Endothelial cell of umbilical vein (primary cell): ENCODE measurements around the gene PLAC8L1. TPM values are rescaled to one million over a fixed set of nuclear protein-coding genes. Genes with fewer than 3 reads are reported as not detected.

Source experiments
- BruUV-seq: library from RNA; stranded (reverse); fragments of 400-500 nt; replicated peaks from 2 replicates; lab custom pipeline; 2021; lab: Mats Ljungman, UMichigan
- CTCF ChIA-PET: fragments of 300-600, 350-600 bp; sonication (Branson Sonifier 250); formaldehyde crosslinking; loops from one replicate; lab custom pipeline; 2021; ENCODE audit warnings: antibody characterized with exemption, inconsistent platforms; lab: Charles Lee
- POLR2A ChIA-PET: fragments of 300-600, 350-600 bp; sonication (Branson Sonifier 250); formaldehyde crosslinking; loops from one replicate; lab custom pipeline; 2021; ENCODE audit warnings: antibody characterized with exemption, inconsistent platforms; lab: Charles Lee
- DNase-seq: peaks from one replicate; pipeline ENCODE4 v3.0.0-alpha.2; 2011; ENCODE audit warnings: low read depth, low spot score
- FAIRE-seq: peaks from 2 replicates; lab custom pipeline; 2011; peaks lifted over from hg19 to GRCh38; lab: Jason Lieb, UNC
- H2AFZ ChIP-seq: 2 replicates; pipeline ENCODE4 v1.6.0; 2012; ENCODE audit warnings: low read depth, low read length, control low read depth, inconsistent platforms
- H3K27ac ChIP-seq: 2 replicates; pipeline ENCODE4 v1.5.1; 2011; ENCODE audit warnings: low read depth, mild to moderate bottlenecking, control low read depth, low read length, moderate library complexity; ENCODE audit not compliant: insufficient read depth
- H3K27me3 ChIP-seq, 2 experiments: 2 replicates each; pipeline versions ENCODE4 v1.6.0 to v1.6.1; 2011; ENCODE audit warnings: low read length in 2 of 2, mixed read lengths in 1 of 2; ENCODE audit not compliant: control insufficient read depth in 2 of 2, insufficient read depth in 2 of 2
- H3K36me3 ChIP-seq, 2 experiments: 2 replicates in 1 of 2; 3 replicates in 1 of 2; pipeline ENCODE4 v1.5.1; 2011; ENCODE audit warnings: low read length in 2 of 2, mild to moderate bottlenecking in 1 of 2, moderate library complexity in 1 of 2; ENCODE audit not compliant: control insufficient read depth in 2 of 2, insufficient read depth in 2 of 2; ENCODE audit errors: extremely low read depth in 1 of 2
- H3K4me1 ChIP-seq: 3 replicates; pipeline ENCODE4 v1.5.1; 2011; ENCODE audit warnings: mild to moderate bottlenecking, low read length; ENCODE audit not compliant: control insufficient read depth, insufficient read depth; ENCODE audit errors: extremely low read depth
- H3K4me2 ChIP-seq: 2 replicates; pipeline ENCODE4 v1.6.1; 2011; ENCODE audit warnings: low read length, control low read depth, mixed read lengths; ENCODE audit not compliant: insufficient read depth
- H3K4me3 ChIP-seq, 3 experiments: fragments of 200-600 bp in 1 of 3; sonication (generic), shearing (Covaris generic) in 1 of 3; replicated peaks in 1 of 3; 2 replicates each; pipeline ENCODE4 v1.5.1; 2011 to 2016; ENCODE audit warnings: control low read depth in 3 of 3, low read length in 3 of 3, mild to moderate bottlenecking in 2 of 3, inconsistent platforms in 1 of 3, low read depth in 1 of 3, moderate library complexity in 1 of 3; ENCODE audit not compliant: insufficient read depth in 1 of 3
- H3K79me2 ChIP-seq: 2 replicates; pipeline ENCODE4 v1.6.0; 2012; ENCODE audit warnings: low read length, inconsistent platforms; ENCODE audit not compliant: control insufficient read depth, insufficient read depth
- H3K9ac ChIP-seq: replicated peaks from 2 replicates; pipeline ENCODE3; 2011; ENCODE audit warnings: low read length, control low read depth; ENCODE audit not compliant: insufficient read depth; ENCODE audit errors: extremely low read depth
- H3K9me1 ChIP-seq: replicated peaks from 3 replicates; pipeline ENCODE4 v1.6.0; 2011; ENCODE audit warnings: mild to moderate bottlenecking, low read length; ENCODE audit not compliant: control insufficient read depth, insufficient read depth; ENCODE audit errors: extremely low read depth
- H3K9me3 ChIP-seq: replicated peaks from 2 replicates; pipeline ENCODE4 v1.5.1; 2012; ENCODE audit warnings: low read length, inconsistent platforms; ENCODE audit not compliant: control insufficient read depth, insufficient read depth
- H4K20me1 ChIP-seq: replicated peaks from 2 replicates; pipeline ENCODE3; 2011; ENCODE audit warnings: mild to moderate bottlenecking, low read length; ENCODE audit not compliant: control insufficient read depth, insufficient read depth; ENCODE audit errors: extremely low read depth
- CTCF ChIP-seq, 2 donors: IDR thresholded peaks; 1 replicate in 1 of 2; 2 replicates in 1 of 2; pipeline ENCODE4 v1.5.1; 2011; ENCODE audit warnings: low read length in 2 of 2, mild to moderate bottlenecking in 2 of 2, moderate library complexity in 2 of 2, control low read depth in 1 of 2, inconsistent platforms in 1 of 2, low read depth in 1 of 2; ENCODE audit not compliant: insufficient read depth in 1 of 2; ENCODE audit errors: extremely low read depth in 1 of 2
- EZH2 ChIP-seq: IDR thresholded peaks from 2 replicates; pipeline ENCODE4 v1.6.1; 2012; ENCODE audit warnings: borderline replicate concordance, low read depth, mild to moderate bottlenecking, moderate library complexity, low read length, inconsistent platforms; ENCODE audit not compliant: severe bottlenecking
- FOS ChIP-seq: IDR thresholded peaks from 2 replicates; pipeline ENCODE4 v1.6.1; 2011; ENCODE audit warnings: mild to moderate bottlenecking, low read length, moderate library complexity, borderline replicate concordance; ENCODE audit not compliant: insufficient read depth
- GATA2 ChIP-seq: IDR thresholded peaks from 2 replicates; pipeline ENCODE4 v1.7.0; 2011; ENCODE audit warnings: low read depth, mild to moderate bottlenecking, moderate library complexity, mixed read lengths, low read length; ENCODE audit not compliant: insufficient read length, insufficient read depth
- JUN ChIP-seq: IDR thresholded peaks from 2 replicates; pipeline ENCODE4 v1.6.1; 2011; ENCODE audit warnings: borderline replicate concordance, low read depth; ENCODE audit not compliant: insufficient read length, insufficient read depth
- MAX ChIP-seq: IDR thresholded peaks from 2 replicates; pipeline ENCODE4 v1.6.1; 2011; ENCODE audit not compliant: insufficient read depth, insufficient read length
- MYC ChIP-seq: IDR thresholded peaks from one replicate; pipeline ENCODE4 v1.6.1; 2011; ENCODE audit warnings: mild to moderate bottlenecking, low read depth, low read length
- POLR2A ChIP-seq: IDR thresholded peaks from 2 replicates; pipeline ENCODE4 v1.6.1; 2012; ENCODE audit warnings: low read depth, mild to moderate bottlenecking, control low read depth, low read length
- POLR2AphosphoS5 ChIP-seq: IDR thresholded peaks from 2 replicates; pipeline ENCODE4 v1.6.1; 2012; ENCODE audit warnings: low read depth, mild to moderate bottlenecking, control low read depth, low read length, moderate library complexity; ENCODE audit not compliant: insufficient read depth
- dilution Hi-C: fragments of 300-500 bp; cut with MboI; formaldehyde crosslinking; loops from one replicate; pipeline ENCODE4 v1.15.0; 2019; ENCODE audit warnings: low sequenced_read_pairs; ENCODE audit not compliant: extremely low pct_ligation_motif_present
- intact Hi-C: fragments of 100-400 bp; cut with micrococcal nuclease; formaldehyde crosslinking; loops from one replicate; pipeline ENCODE4 v1.10.0; 2022
- polyA plus RNA-seq, 4 experiments: library from polyadenylated mRNA; depleted of rRNA in 3 of 4; stranded (reverse) in 3 of 4; unstranded in 1 of 4; fragments of >200 nt; gene quantifications; 2 replicates each; pipeline versions ENCODE4 v1.2.1 to v1.2.3, GENCODE V29; 2011 to 2012; ENCODE audit warnings: missing spikeins in 1 of 4
- total RNA-seq: library from RNA; stranded (reverse); gene quantifications from 2 replicates; pipeline ENCODE4 v1.2.3, GENCODE V29; 2021

The PLAC8L1 gene
- total and polyA plus RNA-seq, 2 donors (not counting 3 experiments of a cell fraction or from before 2014, with no cell fraction given): 0.80 to 0.99 TPM

- ChIA-PET CTCF (no interaction called here), POLR2A (no interaction called here)
- H4K20me1 ChIP-seq: no peaks in the 10 kb centered on the region
- no peaks in the 10 kb centered on the region for H3K79me2 ChIP-seq
- H2AFZ ChIP-seq: no peak overlapping the region
- H3K9me3 ChIP-seq: no peaks in the 10 kb centered on the region
- no peak for TF ChIP-seq POLR2A
- TF ChIP-seq CTCF (IDR thresholded peaks at IDR 0.05; ENCODE audit: extremely low read depth in 1 of 2, insufficient read depth in 1 of 2, low read depth in 1 of 2, low read length in 2 of 2): no peak
- TF ChIP-seq MYC: no peak
- no peak for TF ChIP-seq GATA2
- TF ChIP-seq POLR2AphosphoS5: no peak
- no peak for TF ChIP-seq FOS
- no peak for TF ChIP-seq MAX
- no peak for TF ChIP-seq EZH2
- TF ChIP-seq JUN: no peak
- peaks cover 0 to 6% of the 10 kb centered on the region in 2 experiments for H3K27me3 ChIP-seq
- no peaks in the 10 kb centered on the region for H3K36me3 ChIP-seq
- no peak overlapping the region for H3K4me2 ChIP-seq
- no peak overlapping the region for H3K9ac ChIP-seq
- dilution Hi-C loops (no loop called here), intact Hi-C loops (no loop called here)
- no peaks in the 10 kb centered on the region for H3K9me1 ChIP-seq
- FAIRE-seq: no peak
- no peak overlapping the region for H3K27ac ChIP-seq
- no peaks in the 10 kb centered on the region for H3K4me1 ChIP-seq
- BruUV-seq: no TSS peak
- H3K4me3 ChIP-seq: no peak overlapping the region
- DNase-seq: no peak
Measured at GRCh38 chr5:146082798-146083197, 22.6 kb downstream of the PLAC8L1 start.
